NCI-H1105 treated with DMSO at 0.1 percent for 48 hours (cell line): ENCODE measurements around the gene PER3.

Experiments used
- DNase-seq: peaks from one replicate; lab custom pipeline; 2025; lab: John Stamatoyannopoulos, UW

Gene PER3

GRCh38 chr1:7871136-7871535, 87.0 kb downstream of the PER3 start:
- DNase-seq, result no peak

GRCh38 chr1:7873801-7874795, 90.0 kb downstream of the PER3 start:
- DNase-seq, result no peak

- DNase-seq, result no peak
Measured at GRCh38 chr1:7878027-7878426, 93.9 kb downstream of the PER3 start.

GRCh38 chr1:7879228-7879627, 95.1 kb downstream of the PER3 start:
- no peak for DNase-seq

GRCh38 chr1:7884757-7885156, 100.7 kb downstream of the PER3 start:
- DNase-seq, result no peak

GRCh38 chr1:7885513-7886404, 101.7 kb downstream of the PER3 start:
- DNase-seq, result peak; percentile 85

- DNase-seq, result peak; percentile 98
Measured at GRCh38 chr1:7886405-7886745, 102.3 kb downstream of the PER3 start.

- no peak for DNase-seq
Measured at GRCh38 chr1:7888248-7889081, 104.4 kb downstream of the PER3 start.

- DNase-seq, result no peak
Measured at GRCh38 chr1:7890853-7891252, 106.8 kb downstream of the PER3 start.

GRCh38 chr1:7891804-7892203, 107.7 kb downstream of the PER3 start:
- no peak for DNase-seq

- DNase-seq, result no peak
Measured at GRCh38 chr1:7893529-7894180, 109.6 kb downstream of the PER3 start.
